ENCODE measurements around the gene ADORA1. TPM values are rescaled to one million over a fixed set of nuclear protein-coding genes. Genes with fewer than 3 reads are reported as not detected.

ADORA1 gene
- polyA plus RNA-seq, 6 donors from 2014 or later: not detected

GRCh38 chr1:203197625-203198024 lies 70.1 kb downstream of the ADORA1 start:
- Mint-ChIP-seq H3K27ac (no peak overlapping the region), H3K4me3 (no peak overlapping the region), H3K36me3 (peaks cover 0 to 7% of the 10 kb centered on the region in 2 donors), H3K27me3 (peaks cover 17 to 41% (median 37%) of the 10 kb centered on the region in 3 donors), H3K4me1 (no peaks in the 10 kb centered on the region), H3K9me3 (peaks cover 0 to 4% (median 0%) of the 10 kb centered on the region in 7 donors)
- DNase-seq: no peak
- ATAC-seq (ENCODE audit: low read depth in 2 of 2): no peak

GRCh38 chr1:203199002-203199401 lies 71.5 kb downstream of the ADORA1 start:
- Mint-ChIP-seq H3K4me1 (no peaks in the 10 kb centered on the region), H3K4me3 (no peak overlapping the region), H3K9me3 (peaks cover 0 to 4% (median 0%) of the 10 kb centered on the region in 7 donors), H3K27ac (no peak overlapping the region), H3K36me3 (peaks cover 0 to 7% of the 10 kb centered on the region in 2 donors), H3K27me3 (peaks cover 25 to 55% (median 45%) of the 10 kb centered on the region in 3 donors)
- ATAC-seq (ENCODE audit: low read depth in 2 of 2) (no peak), DNase-seq (no peak)

GRCh38 chr1:203199481-203199815 lies 71.9 kb downstream of the ADORA1 start:
- peaks cover 0 to 7% of the 10 kb centered on the region in 2 donors for H3K36me3 Mint-ChIP-seq
- H3K27me3 Mint-ChIP-seq: peaks cover 26 to 56% (median 45%) of the 10 kb centered on the region in 3 donors
- H3K4me3 Mint-ChIP-seq: no peak overlapping the region
- DNase-seq (no peak), ATAC-seq (ENCODE audit: low read depth in 2 of 2) (no peak)
- H3K27ac Mint-ChIP-seq: no peak overlapping the region
- peaks cover 0 to 4% (median 0%) of the 10 kb centered on the region in 7 donors for H3K9me3 Mint-ChIP-seq
- H3K4me1 Mint-ChIP-seq: no peaks in the 10 kb centered on the region

GRCh38 chr1:203199816-203200571 lies 72.5 kb downstream of the ADORA1 start:
- H3K27ac Mint-ChIP-seq: no peak overlapping the region
- H3K4me3 Mint-ChIP-seq: no peak overlapping the region
- no peak for ATAC-seq (ENCODE audit: low read depth in 2 of 2)
- peaks cover 0 to 7% of the 10 kb centered on the region in 2 donors for H3K36me3 Mint-ChIP-seq
- H3K4me1 Mint-ChIP-seq: no peaks in the 10 kb centered on the region
- peaks cover 0 to 4% (median 0%) of the 10 kb centered on the region in 7 donors for H3K9me3 Mint-ChIP-seq
- DNase-seq: no peak
- peaks cover 26 to 56% (median 45%) of the 10 kb centered on the region in 3 donors for H3K27me3 Mint-ChIP-seq

GRCh38 chr1:203200916-203201315 lies 73.4 kb downstream of the ADORA1 start:
- Mint-ChIP-seq H3K36me3 (peaks cover 0 to 7% of the 10 kb centered on the region in 2 donors), H3K4me1 (no peaks in the 10 kb centered on the region), H3K9me3 (peaks cover 0 to 4% (median 0%) of the 10 kb centered on the region in 7 donors), H3K27me3 (peaks cover 26 to 56% (median 45%) of the 10 kb centered on the region in 3 donors), H3K4me3 (no peak overlapping the region), H3K27ac (peak overlapping the region in 1 of 6 donors; percentile 46)
- DNase-seq: no peak
- ATAC-seq (ENCODE audit: low read depth in 2 of 2): no peak

- no peak overlapping the region for H3K4me3 Mint-ChIP-seq
- DNase-seq (no peak), ATAC-seq (ENCODE audit: low read depth in 2 of 2) (no peak)
- H3K27ac Mint-ChIP-seq: no peak overlapping the region
- peaks cover 0 to 7% of the 10 kb centered on the region in 2 donors for H3K36me3 Mint-ChIP-seq
- peaks cover 0 to 4% (median 0%) of the 10 kb centered on the region in 7 donors for H3K9me3 Mint-ChIP-seq
- H3K27me3 Mint-ChIP-seq: peaks cover 26 to 56% (median 45%) of the 10 kb centered on the region in 3 donors
- H3K4me1 Mint-ChIP-seq: no peaks in the 10 kb centered on the region
Observed at GRCh38 chr1:203201516-203202205, 74.1 kb downstream of the ADORA1 start.

- Mint-ChIP-seq H3K36me3 (no peaks in the 10 kb centered on the region), H3K4me3 (no peak overlapping the region), H3K27ac (no peak overlapping the region), H3K27me3 (peaks cover 26 to 50% (median 44%) of the 10 kb centered on the region in 3 donors), H3K4me1 (no peaks in the 10 kb centered on the region), H3K9me3 (peaks cover 0 to under 1% (median 0%) of the 10 kb centered on the region in 7 donors)
- DNase-seq (no peak), ATAC-seq (ENCODE audit: low read depth in 2 of 2) (no peak)
Observed at GRCh38 chr1:203202431-203203245, 75.1 kb downstream of the ADORA1 start.

- no peaks in the 10 kb centered on the region for H3K4me1 Mint-ChIP-seq
- H3K27me3 Mint-ChIP-seq: peaks cover 26 to 42% (median 42%) of the 10 kb centered on the region in 3 donors
- H3K4me3 Mint-ChIP-seq: no peak overlapping the region
- ATAC-seq (ENCODE audit: low read depth in 2 of 2): no peak
- H3K9me3 Mint-ChIP-seq: no peaks in the 10 kb centered on the region
- peak overlapping the region in 1 of 6 donors; percentile 30 for H3K27ac Mint-ChIP-seq
- DNase-seq: no peak
- H3K36me3 Mint-ChIP-seq: no peaks in the 10 kb centered on the region
Observed at GRCh38 chr1:203204756-203205155, 77.2 kb downstream of the ADORA1 start.

GRCh38 chr1:203206129-203206687 lies 78.7 kb downstream of the ADORA1 start:
- H3K4me3 Mint-ChIP-seq: no peak overlapping the region
- H3K27me3 Mint-ChIP-seq: peaks cover 18 to 28% (median 27%) of the 10 kb centered on the region in 3 donors
- H3K36me3 Mint-ChIP-seq: no peaks in the 10 kb centered on the region
- no peak overlapping the region for H3K27ac Mint-ChIP-seq
- DNase-seq: no peak
- no peaks in the 10 kb centered on the region for H3K4me1 Mint-ChIP-seq
- no peak for ATAC-seq (ENCODE audit: low read depth in 2 of 2)
- peaks cover 0 to 2% (median 0%) of the 10 kb centered on the region in 7 donors for H3K9me3 Mint-ChIP-seq

GRCh38 chr1:203207751-203208150 lies 80.2 kb downstream of the ADORA1 start:
- DNase-seq (no peak), ATAC-seq (ENCODE audit: low read depth in 2 of 2) (no peak)
- Mint-ChIP-seq H3K9me3 (peaks cover 0 to 2% (median 0%) of the 10 kb centered on the region in 7 donors), H3K27me3 (peaks cover 14 to 17% (median 14%) of the 10 kb centered on the region in 3 donors), H3K27ac (peak overlapping the region in 1 of 6 donors; percentile 0), H3K36me3 (no peaks in the 10 kb centered on the region), H3K4me3 (no peak overlapping the region), H3K4me1 (no peaks in the 10 kb centered on the region)

- Mint-ChIP-seq H3K27ac (no peak overlapping the region), H3K4me3 (no peak overlapping the region), H3K9me3 (peaks cover 0 to 2% (median 0%) of the 10 kb centered on the region in 7 donors), H3K4me1 (no peaks in the 10 kb centered on the region), H3K36me3 (no peaks in the 10 kb centered on the region), H3K27me3 (peaks cover 9 to 19% (median 14%) of the 10 kb centered on the region in 3 donors)
- ATAC-seq (ENCODE audit: low read depth in 2 of 2) (no peak), DNase-seq (no peak)
Observed at GRCh38 chr1:203208181-203208580, 80.7 kb downstream of the ADORA1 start.

- DNase-seq (no peak), ATAC-seq (ENCODE audit: low read depth in 2 of 2) (no peak)
- Mint-ChIP-seq H3K4me3 (no peak overlapping the region), H3K27ac (peak overlapping the region in 1 of 6 donors; percentile 80), H3K9me3 (peaks cover 0 to 2% (median 0%) of the 10 kb centered on the region in 7 donors), H3K36me3 (no peaks in the 10 kb centered on the region), H3K27me3 (peaks cover 0 to 15% (median 5%) of the 10 kb centered on the region in 3 donors), H3K4me1 (no peaks in the 10 kb centered on the region)
Observed at GRCh38 chr1:203210350-203210749, 82.8 kb downstream of the ADORA1 start.

GRCh38 chr1:203210988-203211387 lies 83.5 kb downstream of the ADORA1 start:
- Mint-ChIP-seq H3K4me1 (peaks cover 0 to 1% (median 0%) of the 10 kb centered on the region in 3 donors), H3K9me3 (peaks cover 0 to 2% (median 0%) of the 10 kb centered on the region in 7 donors), H3K27ac (no peak overlapping the region), H3K27me3 (peaks cover 0 to 17% (median 6%) of the 10 kb centered on the region in 3 donors), H3K36me3 (no peaks in the 10 kb centered on the region), H3K4me3 (peak overlapping the region in 1 of 8 donors; percentile 34)
- ATAC-seq (ENCODE audit: low read depth in 2 of 2) (no peak), DNase-seq (no peak)

Data from naive B cell (primary cell).